ENCODE data around the gene PSAPL1. TPM values are rescaled to one million over a fixed set of nuclear protein-coding genes. Genes with fewer than 3 reads are reported as not detected.

PSAPL1 gene
- total RNA-seq, 1 donor from 2014 or later: not detected

GRCh38 chr4:7390336-7390735, 44.4 kb downstream of the PSAPL1 start:
- no peak overlapping the region for H3K27ac ChIP-seq (ENCODE audit: low read depth, low read length)
- H3K4me1 ChIP-seq (ENCODE audit: insufficient read depth, low read length): peaks cover 15% of the 10 kb centered on the region
- no peak overlapping the region for H2AFZ ChIP-seq (ENCODE audit: low read depth, low read length)
- H3K36me3 ChIP-seq (ENCODE audit: insufficient read depth, low read length): no peaks in the 10 kb centered on the region
- Mint-ChIP-seq H3K9me3 (ENCODE audit: unreplicated experiment) (peaks cover 2% of the 10 kb centered on the region), H3K27ac (ENCODE audit: unreplicated experiment) (peak overlapping the region; percentile 62), H3K36me3 (ENCODE audit: low read depth, unreplicated experiment) (peaks cover 3% of the 10 kb centered on the region), H3K4me3 (ENCODE audit: unreplicated experiment) (no peak overlapping the region), H3K27me3 (ENCODE audit: low read depth, unreplicated experiment) (peaks cover 12% of the 10 kb centered on the region), H3K4me1 (ENCODE audit: low read depth, unreplicated experiment) (peaks cover 39% of the 10 kb centered on the region)
- no peak for TF ChIP-seq EZH2 (IDR thresholded peaks at IDR 0.05; ENCODE audit: insufficient read depth, low read length)
- TF ChIP-seq, protein P1, sequence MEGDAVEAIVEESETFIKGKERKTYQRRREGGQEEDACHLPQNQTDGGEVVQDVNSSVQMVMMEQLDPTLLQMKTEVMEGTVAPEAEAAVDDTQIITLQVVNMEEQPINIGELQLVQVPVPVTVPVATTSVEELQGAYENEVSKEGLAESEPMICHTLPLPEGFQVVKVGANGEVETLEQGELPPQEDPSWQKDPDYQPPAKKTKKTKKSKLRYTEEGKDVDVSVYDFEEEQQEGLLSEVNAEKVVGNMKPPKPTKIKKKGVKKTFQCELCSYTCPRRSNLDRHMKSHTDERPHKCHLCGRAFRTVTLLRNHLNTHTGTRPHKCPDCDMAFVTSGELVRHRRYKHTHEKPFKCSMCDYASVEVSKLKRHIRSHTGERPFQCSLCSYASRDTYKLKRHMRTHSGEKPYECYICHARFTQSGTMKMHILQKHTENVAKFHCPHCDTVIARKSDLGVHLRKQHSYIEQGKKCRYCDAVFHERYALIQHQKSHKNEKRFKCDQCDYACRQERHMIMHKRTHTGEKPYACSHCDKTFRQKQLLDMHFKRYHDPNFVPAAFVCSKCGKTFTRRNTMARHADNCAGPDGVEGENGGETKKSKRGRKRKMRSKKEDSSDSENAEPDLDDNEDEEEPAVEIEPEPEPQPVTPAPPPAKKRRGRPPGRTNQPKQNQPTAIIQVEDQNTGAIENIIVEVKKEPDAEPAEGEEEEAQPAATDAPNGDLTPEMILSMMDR (IDR thresholded peaks at IDR 0.05; ENCODE audit: insufficient read depth, low read depth, low read length): no peak
- peaks cover 3% of the 10 kb centered on the region for H3K27me3 ChIP-seq (ENCODE audit: insufficient read depth, low read length)
- H3K4me3 ChIP-seq (ENCODE audit: insufficient read depth, low read depth, low read length): no peak overlapping the region
- no peak overlapping the region for H3K9ac ChIP-seq (ENCODE audit: low read length)
- no peaks in the 10 kb centered on the region for H3K9me3 ChIP-seq (ENCODE audit: insufficient read depth, low read depth, low read length)
- peaks cover 40% of the 10 kb centered on the region for H4K20me1 ChIP-seq (ENCODE audit: insufficient read depth, low read length)
- no peaks in the 10 kb centered on the region for H3K79me2 ChIP-seq (ENCODE audit: insufficient read depth, low read length)
- DNase-seq (ENCODE audit: low read depth): no peak
- FAIRE-seq: no peak
- H3K4me2 ChIP-seq (ENCODE audit: low read length): no peak overlapping the region

GRCh38 chr4:7389719-7390118, 45.0 kb downstream of the PSAPL1 start:
- Histone ChIP-seq H3K9me3 (ENCODE audit: insufficient read depth, low read depth, low read length) (no peaks in the 10 kb centered on the region), H3K79me2 (ENCODE audit: insufficient read depth, low read length) (no peaks in the 10 kb centered on the region), H3K27me3 (ENCODE audit: insufficient read depth, low read length) (peaks cover 3% of the 10 kb centered on the region), H2AFZ (ENCODE audit: low read depth, low read length) (no peak overlapping the region), H3K4me2 (ENCODE audit: low read length) (no peak overlapping the region), H3K4me1 (ENCODE audit: insufficient read depth, low read length) (peaks cover 15% of the 10 kb centered on the region), H3K36me3 (ENCODE audit: insufficient read depth, low read length) (no peaks in the 10 kb centered on the region), H3K9ac (ENCODE audit: low read length) (no peak overlapping the region), H3K27ac (ENCODE audit: low read depth, low read length) (no peak overlapping the region), H3K4me3 (ENCODE audit: insufficient read depth, low read depth, low read length) (no peak overlapping the region), H4K20me1 (ENCODE audit: insufficient read depth, low read length) (peaks cover 42% of the 10 kb centered on the region)
- Mint-ChIP-seq H3K9me3 (ENCODE audit: unreplicated experiment) (peaks cover 2% of the 10 kb centered on the region), H3K4me1 (ENCODE audit: low read depth, unreplicated experiment) (peaks cover 37% of the 10 kb centered on the region), H3K27ac (ENCODE audit: unreplicated experiment) (no peak overlapping the region), H3K36me3 (ENCODE audit: low read depth, unreplicated experiment) (peaks cover 3% of the 10 kb centered on the region), H3K27me3 (ENCODE audit: low read depth, unreplicated experiment) (peaks cover 15% of the 10 kb centered on the region), H3K4me3 (ENCODE audit: unreplicated experiment) (no peak overlapping the region)
- TF ChIP-seq EZH2 (IDR thresholded peaks at IDR 0.05; ENCODE audit: insufficient read depth, low read length): no peak
- TF ChIP-seq, protein P1 (IDR thresholded peaks at IDR 0.05; ENCODE audit: insufficient read depth, low read depth, low read length): no peak
- no peak for DNase-seq (ENCODE audit: low read depth)
- no peak for FAIRE-seq

GRCh38 chr4:7389101-7389701, 45.5 kb downstream of the PSAPL1 start:
- TF ChIP-seq, protein P1 (IDR thresholded peaks at IDR 0.05; ENCODE audit: insufficient read depth, low read depth, low read length): no peak
- TF ChIP-seq EZH2 (IDR thresholded peaks at IDR 0.05; ENCODE audit: insufficient read depth, low read length): no peak
- H3K36me3 Mint-ChIP-seq (ENCODE audit: low read depth, unreplicated experiment): peaks cover 3% of the 10 kb centered on the region
- H3K4me3 ChIP-seq (ENCODE audit: insufficient read depth, low read depth, low read length): no peak overlapping the region
- peaks cover 32% of the 10 kb centered on the region for H3K4me1 Mint-ChIP-seq (ENCODE audit: low read depth, unreplicated experiment)
- peaks cover 2% of the 10 kb centered on the region for H3K9me3 Mint-ChIP-seq (ENCODE audit: unreplicated experiment)
- DNase-seq (ENCODE audit: low read depth): no peak
- peaks cover 15% of the 10 kb centered on the region for H3K4me1 ChIP-seq (ENCODE audit: insufficient read depth, low read length)
- no peaks in the 10 kb centered on the region for H3K36me3 ChIP-seq (ENCODE audit: insufficient read depth, low read length)
- no peak overlapping the region for H3K27ac Mint-ChIP-seq (ENCODE audit: unreplicated experiment)
- no peaks in the 10 kb centered on the region for H3K9me3 ChIP-seq (ENCODE audit: insufficient read depth, low read depth, low read length)
- FAIRE-seq: no peak
- H3K27ac ChIP-seq (ENCODE audit: low read depth, low read length): no peak overlapping the region
- peaks cover 15% of the 10 kb centered on the region for H3K27me3 Mint-ChIP-seq (ENCODE audit: low read depth, unreplicated experiment)
- H3K79me2 ChIP-seq (ENCODE audit: insufficient read depth, low read length): no peaks in the 10 kb centered on the region
- H3K27me3 ChIP-seq (ENCODE audit: insufficient read depth, low read length): peaks cover 3% of the 10 kb centered on the region
- H3K4me2 ChIP-seq (ENCODE audit: low read length): no peak overlapping the region
- no peak overlapping the region for H3K4me3 Mint-ChIP-seq (ENCODE audit: unreplicated experiment)
- H2AFZ ChIP-seq (ENCODE audit: low read depth, low read length): no peak overlapping the region
- H3K9ac ChIP-seq (ENCODE audit: low read length): no peak overlapping the region
- H4K20me1 ChIP-seq (ENCODE audit: insufficient read depth, low read length): peaks cover 47% of the 10 kb centered on the region

All from astrocyte (in vitro differentiated cells and primary cell).